GM19395 (cell line): Measurements from ENCODE around the gene RUFY1.
A peak's percentile ranks its signal among the peaks of the same experiment; 100 is the strongest.

ENCODE experiments used
- ATAC-seq: cut with Tn5 transposase; IDR thresholded peaks from one replicate; pipeline ENCODE4 v1.9.1; 2021; ENCODE audit warnings: mild to moderate bottlenecking, moderate library complexity; ENCODE audit not compliant: unreplicated experiment

RUFY1 gene

GRCh38 chr5:179657302-179658178 is 107.2 kb downstream of the RUFY1 start:
- peak; percentile 92 for ATAC-seq

- ATAC-seq = peak; percentile 74
Observed at GRCh38 chr5:179658179-179658856, 108.0 kb downstream of the RUFY1 start.
